Ovary (tissue), 9 donors: Measurements from ENCODE around the gene APBB1IP. TPM values are rescaled to one million over a fixed set of nuclear protein-coding genes. Genes with fewer than 3 reads are reported as not detected.

Experiments
- DNase-seq, 5 donors: peaks; one replicate each; pipeline ENCODE4 v3.0.0-alpha.2; 2019 to 2020
- H3K27ac ChIP-seq, 2 donors: fragments of 200-600 bp; one replicate each; pipeline versions ENCODE4 v1.5.1 to v1.8.0; 2019 to 2022
- H3K27me3 ChIP-seq: fragments of 200-600 bp; one replicate; pipeline ENCODE4 v1.8.0; 2022
- H3K36me3 ChIP-seq: fragments of 200-600 bp; sonication (generic); one replicate; pipeline ENCODE4 v1.5.1; 2019
- H3K4me1 ChIP-seq: one replicate; pipeline ENCODE4 v1.8.1; 2013; ENCODE audit warnings: mild to moderate bottlenecking, moderate library complexity; ENCODE audit not compliant: insufficient read depth
- H3K4me3 ChIP-seq: fragments of 200-600 bp; sonication (generic); one replicate; pipeline ENCODE4 v1.5.1; 2017
- H3K9me3 ChIP-seq, 2 donors: fragments of 200-600 bp in 1 of 2; sonication (generic) in 1 of 2; one replicate each; pipeline versions ENCODE4 v1.5.1 to v1.8.1; 2013 to 2019; ENCODE audit warnings: mild to moderate bottlenecking in 1 of 2, moderate library complexity in 1 of 2
- EP300 ChIP-seq: sonication (generic); formaldehyde crosslinking; IDR thresholded peaks from one replicate; pipeline ENCODE4 v1.6.1; 2017; ENCODE audit warnings: antibody characterized with exemption
- POLR2A ChIP-seq: fragments of 450-650 bp; IDR thresholded peaks from one replicate; pipeline ENCODE4 v1.6.1; 2017; ENCODE audit warnings: antibody characterized with exemption, mild to moderate bottlenecking, moderate library complexity
- WGBS, 3 donors: extraction: QIAGEN DNeasy Blood & Tissue Kit in 1 of 3; methylation state at CpG; one replicate each; pipeline versions ENCODE4 v1.1.5 to v1.1.7; 2013 to 2017; 5-methylcytosine and 5-hydroxymethylcytosine counted together
- intact Hi-C, 4 donors: fragments of 100-400 bp; cut with DNase I; formaldehyde crosslinking; loops; one replicate each; pipeline versions ENCODE4 v1.11.0 to v1.15.1; 2022 to 2023
- polyA plus RNA-seq, 2 donors: library from polyadenylated mRNA; stranded (reverse); fragments of 200-250 nt in 1 of 2; fragments of 350-450 nt in 1 of 2; fragmentation: Illumina TruSeq in 1 of 2; extraction: RNeasy Lipid Tissue Mini Kit (QIAGEN cat#74804) in 1 of 2; gene quantifications; one replicate each; pipeline ENCODE4 v1.2.3, GENCODE V29; 2013 to 2014
- total RNA-seq, 7 donors: library from RNA; depleted of rRNA in 2 of 7; stranded (reverse); fragments of >200 nt in 2 of 7; fragmentation: NEBNext Ultra II Directional in 3 of 7; extraction: Animal tissue kit (Norgen Biotek cat#: 25700) in 3 of 7; gene quantifications; one replicate each; pipeline versions ENCODE4 v1.1.0 to v1.2.4, GENCODE V29; 2016 to 2023
- TF ChIP-seq, protein P1 (sequence below), 3 donors: fragments of 450-650 bp in 2 of 3; fragments of 200-600 bp in 1 of 3; IDR thresholded peaks; one replicate each; pipeline versions ENCODE4 v1.5.1 to v1.8.0; 2016 to 2022; ENCODE audit warnings: antibody characterized with exemption in 3 of 3, mild to moderate bottlenecking in 1 of 3
- donor health status: DM: no; HTN: no; CAD: no; lungs with moderate emphysema.
- donor health status: DM: no; HTN: no; CAD: no.
- donor health status: Bipolar disorder and iron deficiency.
- donor health status: DM: yes; HTN: yes; CAD: no.
- donor health status: DM: no; HTN: no; CAD: no.
- donor health status: DM: yes; HTN: yes; CAD: no.

The APBB1IP gene
- total and polyA plus RNA-seq, 9 donors, result 0.64 to 10.2 (median 1.8) TPM

DNA sequence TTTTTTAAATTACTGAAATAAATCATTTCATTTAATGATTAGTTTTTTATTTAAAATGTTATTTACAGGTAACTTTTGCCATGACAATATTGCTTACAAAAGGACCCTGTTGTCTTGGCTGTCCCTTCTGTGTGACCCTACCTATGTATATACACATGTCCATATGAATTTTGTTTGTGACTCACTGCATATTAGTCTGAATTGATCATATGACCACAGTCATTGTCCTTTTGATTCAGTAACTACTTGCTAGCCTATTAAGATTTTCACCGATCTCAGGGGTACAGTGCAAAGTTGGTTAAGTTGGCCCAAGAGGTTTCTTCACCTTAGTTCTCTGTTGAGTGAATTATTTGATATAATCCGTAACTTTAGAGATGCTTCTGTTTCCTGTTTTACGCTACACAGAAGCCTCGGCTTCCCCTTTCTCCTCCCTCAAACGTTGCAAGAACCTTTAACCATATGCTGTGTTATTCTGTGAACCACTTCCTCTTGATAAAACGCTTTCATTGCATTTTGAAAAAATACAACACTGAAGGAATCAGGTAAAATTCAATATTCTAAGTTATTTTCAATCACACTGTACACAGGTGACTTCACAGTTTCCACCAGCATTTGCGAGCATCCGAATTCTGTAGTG is 43.9 kb downstream of the APBB1IP start:
- intact Hi-C loops, result no loop called here
- H3K4me3 ChIP-seq, result no peak overlapping the region
- no peaks in the 10 kb centered on the region for H3K4me1 ChIP-seq
- TF ChIP-seq EP300 (no peak), POLR2A (no peak)
- TF ChIP-seq, protein P1, sequence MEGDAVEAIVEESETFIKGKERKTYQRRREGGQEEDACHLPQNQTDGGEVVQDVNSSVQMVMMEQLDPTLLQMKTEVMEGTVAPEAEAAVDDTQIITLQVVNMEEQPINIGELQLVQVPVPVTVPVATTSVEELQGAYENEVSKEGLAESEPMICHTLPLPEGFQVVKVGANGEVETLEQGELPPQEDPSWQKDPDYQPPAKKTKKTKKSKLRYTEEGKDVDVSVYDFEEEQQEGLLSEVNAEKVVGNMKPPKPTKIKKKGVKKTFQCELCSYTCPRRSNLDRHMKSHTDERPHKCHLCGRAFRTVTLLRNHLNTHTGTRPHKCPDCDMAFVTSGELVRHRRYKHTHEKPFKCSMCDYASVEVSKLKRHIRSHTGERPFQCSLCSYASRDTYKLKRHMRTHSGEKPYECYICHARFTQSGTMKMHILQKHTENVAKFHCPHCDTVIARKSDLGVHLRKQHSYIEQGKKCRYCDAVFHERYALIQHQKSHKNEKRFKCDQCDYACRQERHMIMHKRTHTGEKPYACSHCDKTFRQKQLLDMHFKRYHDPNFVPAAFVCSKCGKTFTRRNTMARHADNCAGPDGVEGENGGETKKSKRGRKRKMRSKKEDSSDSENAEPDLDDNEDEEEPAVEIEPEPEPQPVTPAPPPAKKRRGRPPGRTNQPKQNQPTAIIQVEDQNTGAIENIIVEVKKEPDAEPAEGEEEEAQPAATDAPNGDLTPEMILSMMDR (IDR thresholded peaks at IDR 0.05), result no peak
- DNase-seq, result no peak
- whole genome bisulfite sequencing, 3 donors, result 61 to 75% (median 67%) methylated on average over 8 of the region's 8 CpGs
- no peaks in the 10 kb centered on the region for H3K27me3 ChIP-seq
- no peak overlapping the region for H3K27ac ChIP-seq
- H3K36me3 ChIP-seq, result no peaks in the 10 kb centered on the region
- H3K9me3 ChIP-seq, result no peaks in the 10 kb centered on the region

DNA sequence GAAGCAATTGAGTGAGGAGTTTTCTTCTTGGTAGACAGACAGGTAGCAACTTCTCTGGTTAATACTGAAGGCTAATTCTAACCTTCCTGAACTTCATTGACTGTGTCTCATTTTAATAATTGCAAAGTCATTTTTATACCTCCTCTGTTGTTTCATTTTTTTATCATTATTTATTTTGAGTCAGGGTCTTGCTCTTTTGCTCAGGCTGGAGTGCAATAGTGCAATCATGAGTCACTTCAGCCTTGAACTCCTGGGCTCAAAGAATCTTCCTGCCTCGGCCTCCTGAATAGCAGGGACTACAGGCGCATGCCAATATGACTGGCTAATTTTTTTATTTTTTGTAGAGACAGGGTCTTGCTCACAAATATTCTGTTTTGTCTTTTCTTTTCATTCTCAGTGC is 45.4 kb downstream of the APBB1IP start:
- 48 to 60% (median 54%) methylated on average over 2 of the region's 2 CpGs for WGBS, 3 donors
- no peaks in the 10 kb centered on the region for H3K27me3 ChIP-seq

DNA sequence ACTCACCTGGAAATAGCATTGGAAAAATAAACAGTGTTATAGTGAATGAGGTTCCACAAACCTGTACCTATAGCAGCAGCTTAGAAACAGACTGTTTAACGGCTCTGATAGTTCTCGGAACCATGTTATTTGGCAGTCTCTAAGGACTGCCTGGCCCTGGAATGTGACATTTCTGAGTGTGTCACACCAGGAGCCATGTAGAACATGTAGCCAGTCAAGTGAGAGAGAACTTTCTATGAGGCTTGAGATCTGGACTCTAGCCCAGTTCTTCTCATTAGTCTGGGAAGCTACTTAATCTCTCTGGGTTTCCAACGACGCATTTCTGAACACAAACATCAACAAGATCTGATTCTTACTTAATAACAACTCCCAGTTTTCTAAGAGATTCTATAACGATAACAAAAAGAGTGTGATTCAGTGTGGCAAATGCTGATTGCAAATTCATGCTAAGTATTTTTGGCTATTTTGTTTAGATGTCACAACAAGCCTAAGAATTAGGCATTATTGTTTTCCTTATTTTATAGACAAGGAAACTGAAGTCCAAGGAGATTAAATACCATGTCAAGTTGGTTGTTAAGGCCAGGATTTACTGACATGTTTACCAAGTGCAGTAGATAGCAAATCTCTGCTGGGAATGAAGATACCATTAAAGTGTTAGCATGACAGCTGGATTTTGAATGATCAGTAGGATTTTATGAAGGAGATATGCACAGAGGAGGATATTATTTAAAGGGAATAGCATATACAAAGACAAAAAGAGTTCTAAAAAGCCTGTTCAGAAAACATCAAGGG is 47.2 kb downstream of the APBB1IP start:
- Histone ChIP-seq H3K27me3 (no peaks in the 10 kb centered on the region), H3K27ac (no peak overlapping the region), H3K4me1 (no peaks in the 10 kb centered on the region), H3K9me3 (no peaks in the 10 kb centered on the region), H3K36me3 (no peaks in the 10 kb centered on the region), H3K4me3 (no peak overlapping the region)
- intact Hi-C loops, result no loop called here
- 36 to 52% (median 39%) methylated on average over 5 of the region's 5 CpGs for WGBS, 3 donors
- no peak for DNase-seq
- TF ChIP-seq, protein P1 (IDR thresholded peaks at IDR 0.05), result no peak
- TF ChIP-seq POLR2A (no peak), EP300 (no peak)

More for the DNA sequence above, 45.4 kb downstream of the APBB1IP start:
- Histone ChIP-seq H3K27ac (no peak overlapping the region), H3K4me3 (no peak overlapping the region), H3K4me1 (no peaks in the 10 kb centered on the region), H3K36me3 (no peaks in the 10 kb centered on the region), H3K9me3 (no peaks in the 10 kb centered on the region)
- intact Hi-C loops, result no loop called here
- no peak for DNase-seq
- TF ChIP-seq EP300 (no peak), POLR2A (no peak)
- TF ChIP-seq, protein P1 (IDR thresholded peaks at IDR 0.05), result no peak

DNA sequence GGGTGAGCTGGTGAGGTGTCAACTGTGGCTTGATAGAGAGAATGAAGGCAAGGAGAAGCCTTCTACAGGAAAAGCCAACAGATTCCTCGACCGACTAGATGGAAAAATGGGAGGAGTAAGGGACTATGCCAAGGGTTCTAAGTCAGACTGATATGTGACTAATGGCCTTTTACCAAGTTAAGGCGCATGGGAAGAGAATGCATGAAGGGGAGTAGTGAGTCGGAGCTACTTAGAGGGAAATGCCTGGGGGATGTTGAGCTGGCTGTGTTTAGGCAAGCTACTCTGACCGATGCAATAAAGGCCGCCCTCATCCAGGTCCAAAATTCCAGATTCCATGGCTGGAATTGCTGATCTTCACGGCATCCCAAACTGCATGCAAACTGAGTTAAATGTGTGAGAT is 48.2 kb downstream of the APBB1IP start:
- Histone ChIP-seq H3K9me3 (no peaks in the 10 kb centered on the region), H3K27ac (no peak overlapping the region), H3K36me3 (no peaks in the 10 kb centered on the region), H3K27me3 (no peaks in the 10 kb centered on the region), H3K4me3 (no peak overlapping the region), H3K4me1 (no peaks in the 10 kb centered on the region)
- intact Hi-C loops, result no loop called here
- 58 to 72% (median 69%) methylated on average over 7 of the region's 7 CpGs for WGBS, 3 donors
- no peak for DNase-seq
- TF ChIP-seq POLR2A (no peak), EP300 (no peak)
- TF ChIP-seq, protein P1 (IDR thresholded peaks at IDR 0.05), result no peak
